GM23338 (cell line): ENCODE results near the gene SORD. TPM values are rescaled to one million over a fixed set of nuclear protein-coding genes. Genes with fewer than 3 reads are reported as not detected.

Source experiments
- ATAC-seq: fragments of 200-7000 bp; cut with Tn5 transposase; 3 replicates; pipeline ENCODE4 v1.9.1; 2020
- DNase-seq: peaks from one replicate; pipeline ENCODE4 v3.0.0-alpha.2; 2015; ENCODE audit warnings: low spot score
- H2AFZ ChIP-seq: fragments of 200-600 bp; sonication (generic); 2 replicates; pipeline ENCODE4 v1.8.0; 2016; ENCODE audit warnings: antibody characterized with exemption, mild to moderate bottlenecking, moderate library complexity
- H3F3A ChIP-seq: fragments of 200-600 bp; sonication (generic); replicated peaks from 2 replicates; pipeline ENCODE4 v1.8.0; 2017; ENCODE audit warnings: antibody characterized with exemption, mixed run types, low read depth
- H3K27ac ChIP-seq: fragments of 200-600 bp; sonication (generic); 2 replicates; pipeline ENCODE4 v1.6.1; 2016; ENCODE audit warnings: low read depth
- H3K27me3 ChIP-seq: fragments of 200-600 bp; sonication (generic); 2 replicates; pipeline ENCODE4 v1.8.0; 2016; ENCODE audit warnings: mild to moderate bottlenecking, mixed run types, moderate library complexity; ENCODE audit not compliant: insufficient read depth
- H3K36me3 ChIP-seq: fragments of 200-600 bp; sonication (generic); 2 replicates; pipeline ENCODE4 v1.8.0; 2016; ENCODE audit warnings: mild to moderate bottlenecking; ENCODE audit not compliant: insufficient read depth
- H3K4me1 ChIP-seq: fragments of 200-600 bp; sonication (generic); 2 replicates; pipeline ENCODE4 v1.8.0; 2016; ENCODE audit warnings: mild to moderate bottlenecking, moderate library complexity; ENCODE audit not compliant: insufficient read depth
- H3K4me2 ChIP-seq: fragments of 200-600 bp; sonication (generic); 2 replicates; pipeline ENCODE4 v1.7.1; 2017; ENCODE audit warnings: mixed run types
- H3K4me3 ChIP-seq: fragments of 200-600 bp; sonication (generic); 2 replicates; pipeline ENCODE4 v1.6.1; 2016; ENCODE audit warnings: mixed run types
- H3K79me2 ChIP-seq: fragments of 200-600 bp; sonication (generic); replicated peaks from 2 replicates; pipeline ENCODE4 v1.8.0; 2017; ENCODE audit warnings: mild to moderate bottlenecking; ENCODE audit not compliant: insufficient read depth
- H3K9me2 ChIP-seq: fragments of 200-600 bp; sonication (generic); 2 replicates; pipeline ENCODE4 v1.8.0; 2017; ENCODE audit not compliant: insufficient read depth
- H4K20me1 ChIP-seq: fragments of 200-600 bp; sonication (generic); replicated peaks from 2 replicates; pipeline ENCODE4 v1.8.0; 2017; ENCODE audit warnings: mild to moderate bottlenecking; ENCODE audit not compliant: insufficient read depth
- H3K27ac Mint-ChIP-seq: 2 replicates; pipeline ENCODE4 v1.8.0; 2020; ENCODE audit warnings: inconsistent platforms, mild to moderate bottlenecking, moderate library complexity, mixed read lengths
- H3K27me3 Mint-ChIP-seq: 3 replicates; pipeline ENCODE4 v1.8.0; 2022; ENCODE audit warnings: low read depth, mild to moderate bottlenecking, moderate library complexity, mixed read lengths, inconsistent platforms; ENCODE audit not compliant: insufficient read depth, poor library complexity
- H3K36me3 Mint-ChIP-seq: 3 replicates; pipeline ENCODE4 v1.8.0; 2021; ENCODE audit warnings: low read depth, mild to moderate bottlenecking, inconsistent platforms, moderate library complexity, mixed read lengths
- H3K4me1 Mint-ChIP-seq: 3 replicates; pipeline ENCODE4 v1.8.0; 2020; ENCODE audit warnings: mild to moderate bottlenecking, inconsistent platforms, mixed read lengths
- H3K4me3 Mint-ChIP-seq: 3 replicates; pipeline ENCODE4 v1.8.0; 2021; ENCODE audit warnings: moderate library complexity, mild to moderate bottlenecking, inconsistent platforms, mixed read lengths
- H3K9me3 Mint-ChIP-seq: 3 replicates; pipeline ENCODE4 v1.8.0; 2020; ENCODE audit warnings: moderate library complexity, mild to moderate bottlenecking, inconsistent platforms, mixed read lengths
- POLR2AphosphoS5 ChIP-seq: IDR thresholded peaks from 2 replicates; pipeline ENCODE4 v1.6.1; 2016; ENCODE audit warnings: antibody characterized with exemption, low read depth
- polyA plus RNA-seq: library from polyadenylated mRNA; unstranded; fragments of >200 nt; fragmentation: Nextera tagmentation; extraction: Ambion mirVana; gene quantifications from 2 replicates; pipeline ENCODE4 v1.2.1, GENCODE V29; 2016
- total RNA-seq: library from RNA; depleted of rRNA; stranded (reverse); fragments of >200 nt; shearing (Covaris generic); gene quantifications from 2 replicates; pipeline ENCODE4 v1.2.3, GENCODE V29; 2014
- TF ChIP-seq, protein P1 (sequence below): fragments of 250-450 bp; sonication (Bioruptor Pico); IDR thresholded peaks from 2 replicates; pipeline ENCODE4 v1.5.0; 2020; ENCODE audit warnings: mild to moderate bottlenecking, moderate library complexity
- TF ChIP-seq, protein P2 (sequence below): IDR thresholded peaks from one replicate; pipeline ENCODE4 v1.6.1; 2018; ENCODE audit warnings: antibody characterized with exemption; ENCODE audit not compliant: unreplicated experiment
- TF ChIP-seq, protein P3 (sequence below), 2 experiments: fragments of 200-600 bp in 1 of 2; sonication (generic) in 1 of 2; conservative IDR thresholded peaks; 2 replicates each; pipeline versions ENCODE4 v1.5.1 to v1.6.1; 2016 to 2017; ENCODE audit warnings: antibody characterized with exemption in 2 of 2, low read depth in 2 of 2, mild to moderate bottlenecking in 2 of 2, moderate library complexity in 1 of 2

The SORD gene
- total and polyA plus RNA-seq, 2 experiments from 2014 or later: 12.5 to 55.0 TPM

DNA sequence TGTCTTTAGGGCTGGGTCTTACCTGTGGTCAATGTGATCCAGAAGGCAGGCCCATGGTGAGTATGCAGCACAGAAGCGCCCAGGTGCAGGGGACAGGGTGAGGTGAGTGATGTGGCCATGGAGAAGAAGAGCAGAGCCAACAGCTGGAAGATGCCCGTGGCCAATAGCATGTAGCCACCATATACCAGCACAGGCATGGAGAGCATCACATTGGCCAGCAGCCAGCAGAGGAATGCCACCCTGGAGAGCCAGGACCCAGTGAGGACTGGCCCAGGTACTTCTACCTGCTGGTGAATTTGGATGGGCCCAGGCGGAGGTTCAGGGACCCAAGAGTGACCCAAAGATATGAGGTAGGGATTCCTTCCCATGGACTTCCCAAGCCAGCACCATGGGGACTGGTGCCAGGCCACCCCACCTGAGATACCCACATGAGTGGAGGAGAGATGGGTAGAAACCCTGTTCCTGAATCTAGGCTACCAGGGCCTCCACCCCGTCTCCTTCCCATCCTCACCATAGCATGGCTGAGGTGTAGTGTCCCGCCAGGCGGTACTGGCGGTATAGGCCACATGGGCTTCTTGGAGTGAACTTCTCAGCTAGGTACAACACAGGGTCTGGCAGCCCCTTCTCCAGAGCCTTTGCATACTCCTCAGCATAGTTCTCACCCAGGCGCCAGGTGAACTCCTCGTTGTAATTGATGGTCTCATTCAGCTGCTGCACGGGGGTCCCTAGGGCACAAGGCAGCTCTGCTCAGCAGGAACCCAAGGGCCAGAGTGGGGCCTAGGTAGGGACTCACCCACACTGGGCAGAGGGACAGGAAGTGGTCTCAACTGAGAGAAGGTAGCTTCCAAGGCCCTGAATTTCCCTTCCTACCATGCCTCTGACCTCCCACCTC, 97.3 kb downstream of the SORD start:
- peaks cover 13% of the 10 kb centered on the region for H3K4me1 ChIP-seq
- no peak overlapping the region for H3K27ac Mint-ChIP-seq
- H3K36me3 Mint-ChIP-seq: no peaks in the 10 kb centered on the region
- H3K4me2 ChIP-seq: no peak overlapping the region
- H3K36me3 ChIP-seq: no peaks in the 10 kb centered on the region
- no peak overlapping the region for H3K4me3 ChIP-seq
- peaks cover 47% of the 10 kb centered on the region for H3K27me3 Mint-ChIP-seq
- no peak overlapping the region for H2AFZ ChIP-seq
- ATAC-seq (no peak), DNase-seq (no peak)
- no peaks in the 10 kb centered on the region for H3K9me2 ChIP-seq
- no peaks in the 10 kb centered on the region for H3F3A ChIP-seq
- TF ChIP-seq POLR2AphosphoS5: no peak
- TF ChIP-seq, protein P1, sequence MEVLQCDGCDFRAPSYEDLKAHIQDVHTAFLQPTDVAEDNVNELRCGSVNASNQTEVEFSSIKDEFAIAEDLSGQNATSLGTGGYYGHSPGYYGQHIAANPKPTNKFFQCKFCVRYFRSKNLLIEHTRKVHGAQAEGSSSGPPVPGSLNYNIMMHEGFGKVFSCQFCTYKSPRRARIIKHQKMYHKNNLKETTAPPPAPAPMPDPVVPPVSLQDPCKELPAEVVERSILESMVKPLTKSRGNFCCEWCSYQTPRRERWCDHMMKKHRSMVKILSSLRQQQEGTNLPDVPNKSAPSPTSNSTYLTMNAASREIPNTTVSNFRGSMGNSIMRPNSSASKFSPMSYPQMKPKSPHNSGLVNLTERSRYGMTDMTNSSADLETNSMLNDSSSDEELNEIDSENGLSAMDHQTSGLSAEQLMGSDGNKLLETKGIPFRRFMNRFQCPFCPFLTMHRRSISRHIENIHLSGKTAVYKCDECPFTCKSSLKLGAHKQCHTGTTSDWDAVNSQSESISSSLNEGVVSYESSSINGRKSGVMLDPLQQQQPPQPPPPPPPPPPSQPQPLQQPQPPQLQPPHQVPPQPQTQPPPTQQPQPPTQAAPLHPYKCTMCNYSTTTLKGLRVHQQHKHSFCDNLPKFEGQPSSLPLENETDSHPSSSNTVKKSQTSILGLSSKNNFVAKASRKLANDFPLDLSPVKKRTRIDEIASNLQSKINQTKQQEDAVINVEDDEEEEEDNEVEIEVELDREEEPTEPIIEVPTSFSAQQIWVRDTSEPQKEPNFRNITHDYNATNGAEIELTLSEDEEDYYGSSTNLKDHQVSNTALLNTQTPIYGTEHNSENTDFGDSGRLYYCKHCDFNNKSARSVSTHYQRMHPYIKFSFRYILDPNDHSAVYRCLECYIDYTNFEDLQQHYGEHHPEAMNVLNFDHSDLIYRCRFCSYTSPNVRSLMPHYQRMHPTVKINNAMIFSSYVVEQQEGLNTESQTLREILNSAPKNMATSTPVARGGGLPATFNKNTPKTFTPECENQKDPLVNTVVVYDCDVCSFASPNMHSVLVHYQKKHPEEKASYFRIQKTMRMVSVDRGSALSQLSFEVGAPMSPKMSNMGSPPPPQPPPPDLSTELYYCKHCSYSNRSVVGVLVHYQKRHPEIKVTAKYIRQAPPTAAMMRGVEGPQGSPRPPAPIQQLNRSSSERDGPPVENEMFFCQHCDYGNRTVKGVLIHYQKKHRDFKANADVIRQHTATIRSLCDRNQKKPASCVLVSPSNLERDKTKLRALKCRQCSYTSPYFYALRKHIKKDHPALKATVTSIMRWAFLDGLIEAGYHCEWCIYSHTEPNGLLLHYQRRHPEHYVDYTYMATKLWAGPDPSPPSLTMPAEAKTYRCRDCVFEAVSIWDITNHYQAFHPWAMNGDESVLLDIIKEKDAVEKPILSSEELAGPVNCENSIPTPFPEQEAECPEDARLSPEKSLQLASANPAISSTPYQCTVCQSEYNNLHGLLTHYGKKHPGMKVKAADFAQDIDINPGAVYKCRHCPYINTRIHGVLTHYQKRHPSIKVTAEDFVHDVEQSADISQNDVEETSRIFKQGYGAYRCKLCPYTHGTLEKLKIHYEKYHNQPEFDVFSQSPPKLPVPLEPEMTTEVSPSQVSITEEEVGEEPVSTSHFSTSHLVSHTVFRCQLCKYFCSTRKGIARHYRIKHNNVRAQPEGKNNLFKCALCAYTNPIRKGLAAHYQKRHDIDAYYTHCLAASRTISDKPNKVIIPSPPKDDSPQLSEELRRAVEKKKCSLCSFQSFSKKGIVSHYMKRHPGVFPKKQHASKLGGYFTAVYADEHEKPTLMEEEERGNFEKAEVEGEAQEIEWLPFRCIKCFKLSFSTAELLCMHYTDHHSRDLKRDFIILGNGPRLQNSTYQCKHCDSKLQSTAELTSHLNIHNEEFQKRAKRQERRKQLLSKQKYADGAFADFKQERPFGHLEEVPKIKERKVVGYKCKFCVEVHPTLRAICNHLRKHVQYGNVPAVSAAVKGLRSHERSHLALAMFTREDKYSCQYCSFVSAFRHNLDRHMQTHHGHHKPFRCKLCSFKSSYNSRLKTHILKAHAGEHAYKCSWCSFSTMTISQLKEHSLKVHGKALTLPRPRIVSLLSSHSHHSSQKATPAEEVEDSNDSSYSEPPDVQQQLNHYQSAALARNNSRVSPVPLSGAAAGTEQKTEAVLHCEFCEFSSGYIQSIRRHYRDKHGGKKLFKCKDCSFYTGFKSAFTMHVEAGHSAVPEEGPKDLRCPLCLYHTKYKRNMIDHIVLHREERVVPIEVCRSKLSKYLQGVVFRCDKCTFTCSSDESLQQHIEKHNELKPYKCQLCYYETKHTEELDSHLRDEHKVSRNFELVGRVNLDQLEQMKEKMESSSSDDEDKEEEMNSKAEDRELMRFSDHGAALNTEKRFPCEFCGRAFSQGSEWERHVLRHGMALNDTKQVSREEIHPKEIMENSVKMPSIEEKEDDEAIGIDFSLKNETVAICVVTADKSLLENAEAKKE (CRISPR knock-in tag): no peak
- TF ChIP-seq, protein P2, sequence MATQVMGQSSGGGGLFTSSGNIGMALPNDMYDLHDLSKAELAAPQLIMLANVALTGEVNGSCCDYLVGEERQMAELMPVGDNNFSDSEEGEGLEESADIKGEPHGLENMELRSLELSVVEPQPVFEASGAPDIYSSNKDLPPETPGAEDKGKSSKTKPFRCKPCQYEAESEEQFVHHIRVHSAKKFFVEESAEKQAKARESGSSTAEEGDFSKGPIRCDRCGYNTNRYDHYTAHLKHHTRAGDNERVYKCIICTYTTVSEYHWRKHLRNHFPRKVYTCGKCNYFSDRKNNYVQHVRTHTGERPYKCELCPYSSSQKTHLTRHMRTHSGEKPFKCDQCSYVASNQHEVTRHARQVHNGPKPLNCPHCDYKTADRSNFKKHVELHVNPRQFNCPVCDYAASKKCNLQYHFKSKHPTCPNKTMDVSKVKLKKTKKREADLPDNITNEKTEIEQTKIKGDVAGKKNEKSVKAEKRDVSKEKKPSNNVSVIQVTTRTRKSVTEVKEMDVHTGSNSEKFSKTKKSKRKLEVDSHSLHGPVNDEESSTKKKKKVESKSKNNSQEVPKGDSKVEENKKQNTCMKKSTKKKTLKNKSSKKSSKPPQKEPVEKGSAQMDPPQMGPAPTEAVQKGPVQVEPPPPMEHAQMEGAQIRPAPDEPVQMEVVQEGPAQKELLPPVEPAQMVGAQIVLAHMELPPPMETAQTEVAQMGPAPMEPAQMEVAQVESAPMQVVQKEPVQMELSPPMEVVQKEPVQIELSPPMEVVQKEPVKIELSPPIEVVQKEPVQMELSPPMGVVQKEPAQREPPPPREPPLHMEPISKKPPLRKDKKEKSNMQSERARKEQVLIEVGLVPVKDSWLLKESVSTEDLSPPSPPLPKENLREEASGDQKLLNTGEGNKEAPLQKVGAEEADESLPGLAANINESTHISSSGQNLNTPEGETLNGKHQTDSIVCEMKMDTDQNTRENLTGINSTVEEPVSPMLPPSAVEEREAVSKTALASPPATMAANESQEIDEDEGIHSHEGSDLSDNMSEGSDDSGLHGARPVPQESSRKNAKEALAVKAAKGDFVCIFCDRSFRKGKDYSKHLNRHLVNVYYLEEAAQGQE: no peak
- TF ChIP-seq, protein P3, sequence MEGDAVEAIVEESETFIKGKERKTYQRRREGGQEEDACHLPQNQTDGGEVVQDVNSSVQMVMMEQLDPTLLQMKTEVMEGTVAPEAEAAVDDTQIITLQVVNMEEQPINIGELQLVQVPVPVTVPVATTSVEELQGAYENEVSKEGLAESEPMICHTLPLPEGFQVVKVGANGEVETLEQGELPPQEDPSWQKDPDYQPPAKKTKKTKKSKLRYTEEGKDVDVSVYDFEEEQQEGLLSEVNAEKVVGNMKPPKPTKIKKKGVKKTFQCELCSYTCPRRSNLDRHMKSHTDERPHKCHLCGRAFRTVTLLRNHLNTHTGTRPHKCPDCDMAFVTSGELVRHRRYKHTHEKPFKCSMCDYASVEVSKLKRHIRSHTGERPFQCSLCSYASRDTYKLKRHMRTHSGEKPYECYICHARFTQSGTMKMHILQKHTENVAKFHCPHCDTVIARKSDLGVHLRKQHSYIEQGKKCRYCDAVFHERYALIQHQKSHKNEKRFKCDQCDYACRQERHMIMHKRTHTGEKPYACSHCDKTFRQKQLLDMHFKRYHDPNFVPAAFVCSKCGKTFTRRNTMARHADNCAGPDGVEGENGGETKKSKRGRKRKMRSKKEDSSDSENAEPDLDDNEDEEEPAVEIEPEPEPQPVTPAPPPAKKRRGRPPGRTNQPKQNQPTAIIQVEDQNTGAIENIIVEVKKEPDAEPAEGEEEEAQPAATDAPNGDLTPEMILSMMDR (conservative IDR thresholded peaks at IDR 0.05; ENCODE audit: low read depth in 2 of 2): no peak
- H3K4me3 Mint-ChIP-seq: no peak overlapping the region
- H3K27ac ChIP-seq: no peak overlapping the region
- H3K79me2 ChIP-seq: no peaks in the 10 kb centered on the region
- peaks cover 92% of the 10 kb centered on the region for H3K27me3 ChIP-seq
- H3K4me1 Mint-ChIP-seq: peaks cover 8% of the 10 kb centered on the region; the same call in 2 of the 3 replicates
- H3K9me3 Mint-ChIP-seq: peaks cover 8% of the 10 kb centered on the region; the same call in 2 of the 3 replicates
- no peaks in the 10 kb centered on the region; the same call in 1 of the 2 replicates for H4K20me1 ChIP-seq
